IMR-90 (cell line): ENCODE results near the gene DNMT3A. TPM values are rescaled to one million over a fixed set of nuclear protein-coding genes. Genes with fewer than 3 reads are reported as not detected.
A peak's percentile ranks its signal among the peaks of the same experiment; 100 is the strongest.

Experiments used
- ATAC-seq: fragments of 200-7000 bp; cut with Tn5 transposase; 2 replicates; pipeline ENCODE4 v1.9.1; 2020; ENCODE audit warnings: low read depth, mild to moderate bottlenecking, moderate library complexity
- BruUV-seq: library from RNA; stranded (reverse); fragments of 400-500 nt; replicated peaks from 2 replicates; lab custom pipeline; 2021; lab: Mats Ljungman, UMichigan
- CTCF ChIA-PET: fragments of 300-600 bp; formaldehyde crosslinking; extraction: SDS; loops from one replicate; lab custom pipeline; 2021; ENCODE audit warnings: antibody characterized with exemption; lab: Yijun Ruan, JAX
- POLR2A ChIA-PET: fragments of 300-600 bp; sonication (Branson Sonifier 250); formaldehyde crosslinking; loops from one replicate; lab custom pipeline; 2022; ENCODE audit warnings: antibody characterized with exemption; ENCODE audit not compliant: unreplicated experiment; lab: Charles Lee
- DNase-seq: peaks from one replicate; pipeline ENCODE4 v3.0.0; 2013
- H2AFZ ChIP-seq: replicated peaks from 2 replicates; pipeline ENCODE3; 2013; ENCODE audit warnings: low read length, mild to moderate bottlenecking; ENCODE audit not compliant: poor library complexity
- H2AK5ac ChIP-seq: 2 replicates; pipeline ENCODE4 v1.6.1; 2013; ENCODE audit warnings: low read depth, low read length, inconsistent platforms
- H2AK9ac ChIP-seq: replicated peaks from 2 replicates; pipeline ENCODE3; 2013; ENCODE audit warnings: mild to moderate bottlenecking, low read depth, low read length, moderate library complexity; ENCODE audit not compliant: poor library complexity
- H2BK120ac ChIP-seq: 2 replicates; pipeline ENCODE4 v1.6.1; 2013; ENCODE audit warnings: low read depth, low read length, inconsistent platforms
- H2BK15ac ChIP-seq: 3 replicates; pipeline ENCODE4 v1.6.1; 2013; ENCODE audit warnings: low read depth, low read length, inconsistent platforms
- H2BK20ac ChIP-seq: 2 replicates; pipeline ENCODE4 v1.6.1; 2013; ENCODE audit warnings: low read depth, mild to moderate bottlenecking, inconsistent platforms, low read length, moderate library complexity
- H2BK5ac ChIP-seq: 2 replicates; pipeline ENCODE4 v1.6.1; 2013; ENCODE audit warnings: mild to moderate bottlenecking, low read depth, low read length, inconsistent platforms; ENCODE audit not compliant: poor library complexity, severe bottlenecking
- H3K14ac ChIP-seq: replicated peaks from 2 replicates; pipeline ENCODE4 v1.6.1; 2013; ENCODE audit warnings: low read depth, low read length, inconsistent platforms
- H3K18ac ChIP-seq: 2 replicates; pipeline ENCODE4 v1.6.1; 2013; ENCODE audit warnings: low read depth, low read length, control low read depth
- H3K23ac ChIP-seq: 2 replicates; pipeline ENCODE4 v1.6.1; 2013; ENCODE audit warnings: low read depth, low read length, inconsistent platforms
- H3K27ac ChIP-seq: 2 replicates; pipeline ENCODE4 v1.5.1; 2013; ENCODE audit warnings: mild to moderate bottlenecking, control low read depth, low read length; ENCODE audit not compliant: insufficient read depth
- H3K27me3 ChIP-seq: 2 replicates; pipeline ENCODE4 v1.6.1; 2013; ENCODE audit warnings: low read length; ENCODE audit not compliant: control insufficient read depth, insufficient read depth
- H3K36me3 ChIP-seq: 2 replicates; pipeline ENCODE4 v1.6.1; 2013; ENCODE audit warnings: low read length, mixed read lengths; ENCODE audit not compliant: control insufficient read depth, insufficient read depth
- H3K4ac ChIP-seq: 2 replicates; pipeline ENCODE4 v1.6.1; 2013; ENCODE audit warnings: low read depth, low read length, inconsistent platforms
- H3K4me1 ChIP-seq: 2 replicates; pipeline ENCODE4 v1.6.1; 2013; ENCODE audit warnings: low read length, mixed read lengths; ENCODE audit not compliant: control insufficient read depth, insufficient read depth
- H3K4me2 ChIP-seq: 2 replicates; pipeline ENCODE4 v1.6.1; 2013; ENCODE audit warnings: low read depth, mild to moderate bottlenecking, control low read depth, low read length, moderate library complexity
- H3K4me3 ChIP-seq: 2 replicates; pipeline ENCODE4 v1.5.1; 2013; ENCODE audit warnings: low read depth, mild to moderate bottlenecking, control low read depth, low read length, moderate library complexity; ENCODE audit not compliant: insufficient read depth
- H3K56ac ChIP-seq: 2 replicates; pipeline ENCODE4 v1.6.1; 2013; ENCODE audit warnings: low read length, inconsistent platforms; ENCODE audit not compliant: insufficient read depth; ENCODE audit errors: extremely low read depth
- H3K79me1 ChIP-seq, 2 experiments: 2 replicates each; pipeline ENCODE4 v1.6.1; 2013; ENCODE audit warnings: low read length in 2 of 2, inconsistent platforms in 1 of 2, low read depth in 1 of 2
- H3K9ac ChIP-seq: 2 replicates; pipeline ENCODE4 v1.6.1; 2013; ENCODE audit warnings: low read depth, low read length, control low read depth
- H3K9me1 ChIP-seq: 2 replicates; pipeline ENCODE4 v1.6.1; 2013; ENCODE audit warnings: low read length, inconsistent platforms; ENCODE audit not compliant: insufficient read depth
- H3K9me3 ChIP-seq: 2 replicates; pipeline ENCODE4 v1.6.1; 2013; ENCODE audit warnings: low read length; ENCODE audit not compliant: control insufficient read depth, insufficient read depth
- H4K20me1 ChIP-seq: 2 replicates; pipeline ENCODE4 v1.6.1; 2013; ENCODE audit warnings: low read length, inconsistent platforms; ENCODE audit not compliant: insufficient read depth
- H4K5ac ChIP-seq: 2 replicates; pipeline ENCODE4 v1.6.1; 2013; ENCODE audit warnings: mild to moderate bottlenecking, low read depth, low read length, control low read depth
- H4K8ac ChIP-seq, 2 experiments: 2 replicates each; pipeline ENCODE4 v1.6.1; 2013; ENCODE audit warnings: low read depth in 2 of 2, low read length in 2 of 2, control low read depth in 1 of 2, inconsistent platforms in 1 of 2
- H4K91ac ChIP-seq: 2 replicates; pipeline ENCODE4 v1.6.1; 2013; ENCODE audit warnings: low read depth, low read length, inconsistent platforms; ENCODE audit not compliant: insufficient read depth
- BHLHE40 ChIP-seq: fragments of 150-350 bp; IDR thresholded peaks from 2 replicates; pipeline ENCODE4 v1.6.1; 2016; ENCODE audit warnings: mild to moderate bottlenecking, low read depth, low read length
- FOS ChIP-seq: fragments of 150-350 bp; IDR thresholded peaks from 2 replicates; pipeline ENCODE4 v1.6.1; 2016; ENCODE audit warnings: low read depth, low read length
- MAFK ChIP-seq: IDR thresholded peaks from 2 replicates; pipeline ENCODE4 v1.6.1; 2012; ENCODE audit warnings: low read depth, low read length, improper control_type of control experiment
- MAZ ChIP-seq: IDR thresholded peaks from 2 replicates; pipeline ENCODE4 v1.6.1; 2012; ENCODE audit warnings: low read depth, mild to moderate bottlenecking, low read length, improper control_type of control experiment, moderate library complexity, borderline replicate concordance
- WGBS, 2 experiments: methylation state at CpG; one replicate each; pipeline versions ENCODE4 v1.1.5 to v1.1.7; 2013; ENCODE audit warnings: missing lambda C conversion rate in 2 of 2; ENCODE audit not compliant: insufficient read length in 1 of 2; ENCODE audit errors: extremely low coverage in 2 of 2; 5-methylcytosine and 5-hydroxymethylcytosine counted together
- dilution Hi-C: fragments of 300-500 bp; cut with HindIII; formaldehyde crosslinking; loops from one replicate; pipeline ENCODE4 v1.14.3; 2018; ENCODE audit warnings: low sequenced_read_pairs; ENCODE audit not compliant: unreplicated experiment
- in situ Hi-C: fragments of 300-500 bp; cut with MboI; formaldehyde crosslinking; loops from 3 replicates; pipeline ENCODE4 v1.14.3; 2019; ENCODE audit warnings: low sequenced_read_pairs, inconsistent platforms, mixed read lengths
- intact Hi-C: fragments of 100-400 bp; cut with micrococcal nuclease; formaldehyde crosslinking; loops from 2 replicates; pipeline ENCODE4 v1.10.0; 2022
- polyA plus RNA-seq, 3 experiments: library from polyadenylated mRNA; depleted of rRNA; stranded (reverse); fragments of >200 nt; gene quantifications; 2 replicates each; pipeline ENCODE4 v1.2.3, GENCODE V29; 2012; ENCODE audit warnings: low replicate concordance in 1 of 3
- total RNA-seq: library from RNA; depleted of rRNA; stranded (reverse); fragments of >200 nt; gene quantifications from 2 replicates; pipeline ENCODE4 v1.2.3, GENCODE V29; 2012

DNMT3A gene
- total and polyA plus RNA-seq, 2 of the 4 experiments (the other 2 are of a cell fraction), result 4.4 to 9.7 TPM

GRCh38 chr2:25347846-25348245 is 6.1 kb upstream of the DNMT3A start:
- H2BK120ac ChIP-seq, result peak overlapping the region; percentile 38; the same call in 1 of the 2 replicates
- H3K4me3 ChIP-seq, result no peak overlapping the region
- WGBS, 2 experiments, result 0% methylated on average over 2 of the region's 2 CpGs; no CpG with 5 or more reads in 1 of the 2 experiments
- H2AFZ ChIP-seq, result no peak overlapping the region
- peak overlapping the region; percentile 31; the same call in 1 of the 2 replicates for H2AK5ac ChIP-seq
- no peak overlapping the region; the same call in 1 of the 2 replicates for H4K5ac ChIP-seq
- intact Hi-C loops, result no loop called here
- no peak for TF ChIP-seq MAFK
- no peak for TF ChIP-seq FOS
- 0 out of 2 replicates have a peak, but pooled peaks have one; percentile 0 for TF ChIP-seq MAZ
- TF ChIP-seq BHLHE40, result no peak
- peaks cover 12% of the 10 kb centered on the region; the same call in 1 of the 2 replicates for H3K9me1 ChIP-seq
- no peak overlapping the region for H2BK5ac ChIP-seq
- 0 out of 2 replicates have a peak overlapping the region, but pooled peaks have one; percentile 8 for H3K4me2 ChIP-seq
- no peak overlapping the region for H4K91ac ChIP-seq
- H2AK9ac ChIP-seq, result no peak overlapping the region
- H4K20me1 ChIP-seq, result no peaks in the 10 kb centered on the region
- peak overlapping the region; percentile 25; the same call in 1 of the 2 replicates for H3K9ac ChIP-seq
- ATAC-seq (peak; percentile 75), DNase-seq (peak; percentile 73)
- ChIA-PET POLR2A (interaction anchor here (0.6 kb wide), 1 partner anchor 298 kb away, joined by 3 read pairs; no protein-coding TSS in a partner anchor), CTCF (interaction anchor here (1.2 kb wide), 1 partner anchor 14 kb away, joined by 3 read pairs; no protein-coding TSS in a partner anchor)
- peak overlapping the region; percentile 36; the same call in 1 of the 2 replicates for H3K14ac ChIP-seq
- peak overlapping the region in 1 of 2 experiments; percentile 67; a peak in 2 of 4 replicates for H4K8ac ChIP-seq
- peak overlapping the region; percentile 69; the same call in 1 of the 2 replicates for H2BK20ac ChIP-seq
- peak overlapping the region; percentile 51; the same call in 1 of the 2 replicates for H3K4ac ChIP-seq
- H2BK15ac ChIP-seq, result 0 out of 3 replicates have a peak overlapping the region, but pooled peaks have one; percentile 55
- no peak overlapping the region for H3K23ac ChIP-seq
- BruUV-seq, result no TSS peak
- in situ Hi-C loops, result no loop called here
- no peaks in the 10 kb centered on the region for H3K79me1 ChIP-seq
- H3K27me3 ChIP-seq, result no peaks in the 10 kb centered on the region
- dilution Hi-C loops, result no loop called here
- H3K36me3 ChIP-seq, result no peaks in the 10 kb centered on the region
- peak overlapping the region; percentile 50; the same call in 1 of the 2 replicates for H3K27ac ChIP-seq
- H3K4me1 ChIP-seq, result peaks cover 12% of the 10 kb centered on the region
- H3K18ac ChIP-seq, result no peak overlapping the region
- no peak overlapping the region for H3K56ac ChIP-seq
- no peaks in the 10 kb centered on the region for H3K9me3 ChIP-seq
